ENCODE results near the gene PDE2A.
"Not testable (repeated sequence)": the region's sequence is repeated elsewhere in the genome, so short reads cannot be mapped to it uniquely, and the experiment has no call there.

Gene PDE2A

GRCh38 chr11:72573855-72574445, 100.3 kb downstream of the PDE2A start:
- DNase-seq = no peak

- DNase-seq = no peak
These were observed 101.0 kb downstream of the PDE2A start for GRCh38 chr11:72573072-72573854.

- DNase-seq = not testable (repeated sequence)
These were observed 101.7 kb downstream of the PDE2A start for GRCh38 chr11:72572540-72572939.

DNA sequence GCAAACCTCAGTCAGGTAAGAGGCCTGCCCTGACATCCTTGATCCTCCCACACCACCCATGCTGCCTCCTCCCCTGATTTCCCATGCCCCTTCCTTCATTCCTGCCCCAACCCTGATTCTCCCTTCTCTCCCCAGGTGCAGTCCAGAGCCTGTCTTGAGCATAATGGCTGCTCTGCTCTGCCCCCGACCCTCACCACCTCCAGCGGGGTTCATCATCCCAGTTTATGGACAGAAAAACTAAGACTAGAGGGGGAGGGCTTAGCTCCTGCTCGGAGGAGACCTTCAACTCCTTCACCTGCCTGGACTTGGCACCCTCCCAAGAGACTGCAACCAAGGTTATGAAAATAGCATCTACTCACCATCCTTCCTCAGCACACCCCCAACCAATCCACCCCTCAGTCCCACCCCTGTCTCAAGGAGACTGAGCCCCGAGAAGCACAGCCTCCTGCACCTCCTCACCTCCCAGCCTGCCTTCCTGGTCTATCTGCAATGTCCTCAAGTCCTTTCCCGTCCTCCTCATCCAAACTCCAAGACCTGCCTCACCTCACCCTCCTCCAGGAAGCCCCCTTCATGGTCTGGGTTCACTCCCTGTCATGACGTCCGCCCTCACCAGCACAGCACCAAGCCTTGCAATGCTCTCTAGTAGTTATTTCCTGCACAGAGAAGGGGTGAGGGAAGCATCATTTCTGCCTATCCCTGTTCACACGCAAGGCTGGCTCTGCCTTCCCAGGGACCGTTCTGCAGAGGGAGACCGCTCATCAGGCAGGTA, 103.1 kb downstream of the PDE2A start:
- DNase-seq = no peak

- no peak for DNase-seq
These were observed 104.0 kb downstream of the PDE2A start for GRCh38 chr11:72569966-72570892.

DNA sequence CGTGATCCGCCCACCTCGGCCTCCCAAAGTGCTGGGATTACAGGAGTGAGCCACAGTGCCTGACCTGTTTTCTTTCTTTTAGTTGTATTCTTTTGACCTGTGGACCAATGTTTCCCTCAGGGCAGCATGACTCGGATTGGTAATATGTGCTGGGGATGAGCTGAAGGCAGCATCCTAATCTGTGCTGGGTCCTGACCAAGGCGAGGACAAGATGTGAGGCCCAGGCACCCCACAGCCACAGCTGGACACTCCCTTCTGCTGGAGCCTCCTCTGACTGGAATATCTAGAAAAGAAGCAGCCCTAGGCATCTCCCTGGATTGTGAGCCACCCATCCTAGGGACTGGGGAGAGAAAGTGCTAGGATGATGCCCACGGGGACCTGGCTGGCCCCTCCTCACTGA, 105.4 kb downstream of the PDE2A start:
- DNase-seq = no peak

DNA sequence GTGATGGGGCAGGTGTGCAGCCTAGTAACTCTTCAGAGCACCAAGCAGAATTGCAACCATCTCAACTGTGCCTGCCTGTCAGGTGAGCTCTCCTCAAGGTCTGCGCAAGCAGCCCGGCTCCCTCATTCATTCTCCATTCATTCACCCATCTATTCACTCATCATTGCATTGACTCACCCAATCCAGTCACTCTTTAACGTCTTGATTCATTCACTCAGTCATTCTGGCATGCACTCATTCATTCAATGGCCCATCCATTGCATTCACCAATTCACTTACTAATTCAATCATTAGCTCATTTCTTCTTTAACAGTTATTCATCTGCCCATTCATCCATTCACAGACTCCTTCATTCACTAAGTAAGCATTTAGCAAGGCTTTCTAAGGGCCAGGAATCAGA, 111.8 kb downstream of the PDE2A start:
- DNase-seq = no peak

- no peak for DNase-seq
These were observed 112.4 kb downstream of the PDE2A start for GRCh38 chr11:72561856-72562255.

GRCh38 chr11:72560864-72561263, 113.4 kb downstream of the PDE2A start:
- DNase-seq = not testable (repeated sequence)

GRCh38 chr11:72556433-72556832, 117.8 kb downstream of the PDE2A start:
- no peak for DNase-seq

DNA sequence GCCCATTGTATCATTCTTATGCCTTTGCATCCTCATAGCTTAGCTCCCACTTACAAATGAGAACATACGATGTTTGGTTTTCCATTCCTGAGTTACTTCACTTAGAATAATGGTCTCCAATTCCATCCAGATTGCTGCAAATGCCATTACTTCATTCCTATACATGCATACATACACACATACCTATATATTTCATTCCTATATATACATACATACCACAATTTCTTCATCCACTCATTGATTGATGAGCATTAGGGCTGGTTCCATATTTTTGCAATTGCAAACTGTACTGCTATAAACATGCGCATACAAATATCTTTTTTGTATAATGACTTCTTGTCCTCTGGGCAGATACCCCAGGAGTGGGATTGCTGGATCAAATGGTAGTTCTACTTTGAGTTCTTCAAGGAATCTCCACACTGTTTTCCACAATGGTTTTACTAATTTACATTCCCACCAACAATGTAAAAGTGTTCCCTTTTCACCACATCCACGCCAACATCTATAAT, 119.2 kb downstream of the PDE2A start:
- not testable (repeated sequence) for DNase-seq

- DNase-seq = no peak
These were observed 120.5 kb downstream of the PDE2A start for GRCh38 chr11:72553706-72554105.

- DNase-seq = no peak
These were observed 121.8 kb downstream of the PDE2A start for GRCh38 chr11:72552399-72552910.

GRCh38 chr11:72551571-72551970, 122.7 kb downstream of the PDE2A start:
- no peak for DNase-seq

DNA sequence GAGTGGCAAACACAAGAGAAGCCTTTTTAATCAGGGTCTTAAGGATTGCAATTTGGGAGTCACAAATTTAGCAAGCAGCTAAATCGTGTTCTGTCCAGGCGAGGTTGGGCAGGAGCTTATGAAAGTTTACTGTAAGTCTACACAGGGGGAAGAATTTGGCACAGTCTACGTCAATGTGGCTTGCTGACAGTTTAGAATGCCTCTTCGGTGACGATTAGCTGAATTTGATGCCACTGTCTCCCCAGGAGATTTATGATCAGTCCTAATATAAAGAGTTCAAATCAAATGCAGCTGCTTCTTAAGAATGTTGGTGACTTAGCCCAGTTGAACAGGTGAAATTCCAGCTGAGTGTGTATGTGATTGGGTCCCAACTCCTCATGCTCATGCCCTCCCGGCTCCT, 125.8 kb downstream of the PDE2A start:
- no peak for DNase-seq

DNA sequence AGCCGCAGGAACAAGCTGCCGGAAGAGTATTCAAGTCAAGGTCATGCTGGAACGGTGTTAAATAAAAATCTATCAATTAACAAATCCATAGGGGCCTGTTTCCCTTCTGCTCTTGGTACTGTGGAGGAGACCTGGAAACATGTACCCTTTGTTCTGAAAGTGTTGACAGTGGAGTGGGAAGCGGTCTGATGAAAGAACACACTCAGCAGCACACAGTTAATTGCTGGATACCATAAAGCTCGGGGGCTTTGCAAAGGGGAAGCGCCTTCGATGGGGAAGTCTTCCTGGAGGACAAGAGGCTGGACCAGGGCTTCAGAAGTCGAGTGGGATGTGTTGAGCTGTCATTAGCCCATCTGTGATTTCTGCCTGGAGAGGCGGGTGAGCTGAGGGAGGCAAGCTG, 127.4 kb downstream of the PDE2A start:
- DNase-seq = no peak

DNA sequence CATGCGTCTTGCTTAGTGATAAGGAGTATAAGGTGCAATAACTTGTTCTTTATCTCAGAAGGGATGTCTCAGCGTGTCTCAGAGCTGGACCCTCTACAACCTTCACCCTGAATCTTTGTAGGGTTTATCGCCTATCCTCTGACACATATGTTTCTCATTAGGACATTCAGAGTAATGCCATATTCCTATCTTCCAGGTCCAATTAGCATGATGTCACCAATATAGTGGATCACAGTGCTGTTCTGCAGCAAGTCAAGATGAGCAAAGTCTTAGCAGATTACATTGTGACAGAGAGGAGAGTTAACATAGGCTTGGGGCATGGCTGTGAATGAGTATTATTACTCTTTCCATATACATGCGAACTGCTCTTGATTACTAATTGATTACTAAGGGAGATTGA, 129.6 kb downstream of the PDE2A start:
- no peak for DNase-seq

DNA sequence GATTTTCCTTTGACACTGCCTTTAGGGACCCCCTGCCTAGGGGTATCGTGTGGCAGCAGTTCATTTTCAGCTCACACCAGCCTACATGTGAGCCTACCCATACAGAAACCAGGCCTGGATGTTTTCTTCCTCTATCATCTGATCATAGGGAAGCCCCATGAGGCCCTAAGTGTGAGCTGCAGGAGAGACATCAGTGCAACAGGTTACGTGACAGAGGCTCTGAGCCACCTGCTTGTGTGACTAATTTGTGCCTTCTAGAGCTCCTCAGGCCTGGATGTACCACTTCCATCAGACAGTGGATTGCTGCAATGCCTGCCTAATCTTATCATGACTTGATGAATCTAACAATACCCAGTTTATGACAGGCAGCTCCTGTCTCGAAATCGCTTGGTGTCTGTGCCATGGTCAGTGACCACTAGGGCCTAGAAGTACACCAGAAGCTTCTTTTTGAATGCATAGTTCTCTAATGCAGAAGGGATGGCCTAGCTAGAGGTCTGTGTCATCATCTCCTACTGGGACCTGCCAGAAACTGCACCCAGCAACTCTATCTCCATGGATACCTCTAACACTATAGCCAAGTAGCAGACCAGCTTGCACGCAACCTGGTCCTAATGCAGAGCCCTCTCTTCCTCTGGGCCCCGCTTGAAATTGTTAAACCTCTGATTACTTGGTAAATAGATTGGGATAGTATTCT, 130.2 kb downstream of the PDE2A start:
- DNase-seq = no peak

DNA sequence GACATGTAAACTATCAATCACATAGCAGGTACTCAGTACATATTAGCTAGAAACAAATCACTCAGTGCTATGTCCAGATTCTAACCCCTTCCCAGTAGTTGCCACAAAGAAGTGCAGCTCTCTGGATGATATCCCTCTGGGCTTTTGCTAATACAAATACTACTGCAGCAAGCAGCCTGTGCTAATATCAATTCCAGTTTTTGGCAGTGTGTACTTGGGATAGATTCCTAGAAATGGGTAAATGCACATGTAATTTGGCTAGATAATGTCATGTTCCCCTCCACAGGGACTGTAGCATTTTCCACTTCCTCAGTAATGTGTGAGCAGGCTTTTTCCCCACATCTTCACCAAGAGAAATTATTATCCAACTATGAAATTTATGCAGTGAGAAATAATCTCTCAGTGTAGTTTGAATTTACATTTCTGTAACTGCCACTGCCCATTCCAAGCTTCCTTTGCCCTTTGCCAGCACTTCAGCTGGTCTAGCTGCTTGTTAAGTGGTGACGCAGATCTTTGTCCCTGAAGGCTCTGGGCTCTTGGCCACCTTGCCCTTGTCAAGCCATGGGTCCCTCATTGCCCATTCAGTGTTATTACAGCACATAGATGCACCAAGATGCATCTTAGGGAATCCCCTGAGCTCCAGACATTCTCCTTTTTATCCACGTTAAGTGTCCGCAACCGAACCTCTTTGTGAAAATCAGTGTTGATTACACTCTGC, 132.8 kb downstream of the PDE2A start:
- DNase-seq = no peak

DNA sequence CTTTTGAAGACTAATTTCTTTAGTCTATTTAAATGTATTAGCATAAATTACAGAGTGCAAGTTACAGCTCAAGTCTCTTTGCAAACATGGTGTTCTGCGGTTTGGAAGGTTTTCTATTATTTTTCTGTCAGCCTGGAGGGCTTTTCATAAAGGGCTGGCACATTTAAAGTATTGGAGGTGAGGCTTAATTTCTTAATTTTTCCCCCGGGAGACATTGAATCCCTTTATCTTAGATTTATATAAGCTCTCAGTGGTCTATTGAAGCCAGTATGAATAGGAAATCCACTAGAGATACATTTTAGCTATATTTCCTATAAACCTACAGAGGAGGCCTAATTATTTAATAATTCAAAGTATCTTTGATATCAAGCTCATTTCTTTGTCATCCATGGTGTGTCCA, 137.2 kb downstream of the PDE2A start:
- DNase-seq = no peak

- no peak for DNase-seq
These were observed 139.1 kb downstream of the PDE2A start for GRCh38 chr11:72535194-72535547.

Measured in NCI-H1092 (cell line).